ENCODE measurements around the gene MCUB. TPM values are rescaled to one million over a fixed set of nuclear protein-coding genes. Genes with fewer than 3 reads are reported as not detected.

Gene MCUB
- total and polyA plus RNA-seq, 2 donors (not counting 1 experiment from before 2014, with no cell fraction given) = 19.0 to 20.6 TPM

- H3K79me2 ChIP-seq (ENCODE audit: control insufficient read depth, insufficient read depth, low read length) = no peaks in the 10 kb centered on the region
- no peak overlapping the region for H3K4me3 ChIP-seq (replicated peaks in 1 of 4; ENCODE audit: control extremely low read depth in 1 of 4, insufficient read depth in 1 of 4, low read depth in 3 of 4, low read length in 4 of 4)
- DNase-seq (ENCODE audit: low read depth in 2 of 2) = no peak
- H3K27me3 ChIP-seq (ENCODE audit: control insufficient read depth, insufficient read depth, low read length) = no peaks in the 10 kb centered on the region
- H3K9ac ChIP-seq (ENCODE audit: insufficient read depth, low read length) = no peak overlapping the region
- no peaks in the 10 kb centered on the region for H3K36me3 ChIP-seq (ENCODE audit: control insufficient read depth, insufficient read depth, low read length)
- H2AFZ ChIP-seq (ENCODE audit: low read length) = no peak overlapping the region
- no peak overlapping the region for H3K4me2 ChIP-seq (ENCODE audit: extremely low read depth, insufficient read depth, low read length)
- H3K9me3 ChIP-seq (ENCODE audit: control insufficient read depth, insufficient read depth, low read depth, low read length) = no peaks in the 10 kb centered on the region
- H4K20me1 ChIP-seq (ENCODE audit: control insufficient read depth, extremely low read depth, insufficient read depth, low read length) = no peaks in the 10 kb centered on the region
- no peaks in the 10 kb centered on the region for H3K4me1 ChIP-seq (ENCODE audit: control insufficient read depth, extremely low read depth, insufficient read depth, low read length)
- H3K27ac ChIP-seq (ENCODE audit: insufficient read depth, low read length) = no peak overlapping the region
- TF ChIP-seq EZH2 (IDR thresholded peaks at IDR 0.05; ENCODE audit: low read length, missing control alignments) (no peak), CTCF (conservative IDR thresholded peaks at IDR 0.05 in 1 of 2, IDR thresholded peaks at IDR 0.05 in 1 of 2; ENCODE audit: low read depth in 1 of 2, low read length in 2 of 2) (no peak)
Measured at GRCh38 chr4:109629775-109630174, 69.7 kb downstream of the MCUB start.

- H3K36me3 ChIP-seq (ENCODE audit: control insufficient read depth, insufficient read depth, low read length) = no peaks in the 10 kb centered on the region
- peak in 1 of 2 donors; percentile 61 for DNase-seq (ENCODE audit: low read depth in 2 of 2)
Measured at GRCh38 chr4:109631532-109632108, 71.6 kb downstream of the MCUB start.

GRCh38 chr4:109640644-109641043 lies 80.6 kb downstream of the MCUB start:
- Histone ChIP-seq H4K20me1 (ENCODE audit: control insufficient read depth, extremely low read depth, insufficient read depth, low read length) (no peaks in the 10 kb centered on the region), H3K79me2 (ENCODE audit: control insufficient read depth, insufficient read depth, low read length) (no peaks in the 10 kb centered on the region), H3K4me2 (ENCODE audit: extremely low read depth, insufficient read depth, low read length) (no peak overlapping the region), H3K27me3 (ENCODE audit: control insufficient read depth, insufficient read depth, low read length) (no peaks in the 10 kb centered on the region), H2AFZ (ENCODE audit: low read length) (no peak overlapping the region), H3K27ac (ENCODE audit: insufficient read depth, low read length) (no peak overlapping the region), H3K9ac (ENCODE audit: insufficient read depth, low read length) (no peak overlapping the region), H3K4me1 (ENCODE audit: control insufficient read depth, extremely low read depth, insufficient read depth, low read length) (no peaks in the 10 kb centered on the region), H3K4me3 (replicated peaks in 1 of 4; ENCODE audit: control extremely low read depth in 1 of 4, insufficient read depth in 1 of 4, low read depth in 3 of 4, low read length in 4 of 4) (no peak overlapping the region), H3K9me3 (ENCODE audit: control insufficient read depth, insufficient read depth, low read depth, low read length) (no peaks in the 10 kb centered on the region), H3K36me3 (ENCODE audit: control insufficient read depth, insufficient read depth, low read length) (no peaks in the 10 kb centered on the region)
- no peak for DNase-seq (ENCODE audit: low read depth in 2 of 2)
- TF ChIP-seq CTCF (conservative IDR thresholded peaks at IDR 0.05 in 1 of 2, IDR thresholded peaks at IDR 0.05 in 1 of 2; ENCODE audit: low read depth in 1 of 2, low read length in 2 of 2) (no peak), EZH2 (IDR thresholded peaks at IDR 0.05; ENCODE audit: low read length, missing control alignments) (no peak)

More at GRCh38 chr4:109631532-109632108, 71.6 kb downstream of the MCUB start:
- no peaks in the 10 kb centered on the region for H3K4me1 ChIP-seq (ENCODE audit: control insufficient read depth, extremely low read depth, insufficient read depth, low read length)
- H3K4me3 ChIP-seq (replicated peaks in 1 of 4; ENCODE audit: control extremely low read depth in 1 of 4, insufficient read depth in 1 of 4, low read depth in 3 of 4, low read length in 4 of 4) = no peak overlapping the region
- H3K4me2 ChIP-seq (ENCODE audit: extremely low read depth, insufficient read depth, low read length) = peak overlapping the region; percentile 61
- no peak overlapping the region for H3K9ac ChIP-seq (ENCODE audit: insufficient read depth, low read length)
- peak overlapping the region; percentile 30 for H2AFZ ChIP-seq (ENCODE audit: low read length)
- H4K20me1 ChIP-seq (ENCODE audit: control insufficient read depth, extremely low read depth, insufficient read depth, low read length) = no peaks in the 10 kb centered on the region
- H3K9me3 ChIP-seq (ENCODE audit: control insufficient read depth, insufficient read depth, low read depth, low read length) = no peaks in the 10 kb centered on the region
- H3K27me3 ChIP-seq (ENCODE audit: control insufficient read depth, insufficient read depth, low read length) = no peaks in the 10 kb centered on the region
- no peak for TF ChIP-seq CTCF (conservative IDR thresholded peaks at IDR 0.05 in 1 of 2, IDR thresholded peaks at IDR 0.05 in 1 of 2; ENCODE audit: low read depth in 1 of 2, low read length in 2 of 2)
- TF ChIP-seq EZH2 (IDR thresholded peaks at IDR 0.05; ENCODE audit: low read length, missing control alignments) = no peak
- no peaks in the 10 kb centered on the region for H3K79me2 ChIP-seq (ENCODE audit: control insufficient read depth, insufficient read depth, low read length)
- no peak overlapping the region for H3K27ac ChIP-seq (ENCODE audit: insufficient read depth, low read length)

Data from fibroblast of lung (primary cell).